ENCODE results near the gene ERC2. TPM values are rescaled to one million over a fixed set of nuclear protein-coding genes. Genes with fewer than 3 reads are reported as not detected.
A peak's percentile ranks its signal among the peaks of the same experiment; 100 is the strongest.

Gene ERC2
- total RNA-seq, 1 donor from 2014 or later, result 7.4 TPM

GRCh38 chr3:56048331-56048730, 419.9 kb downstream of the ERC2 start:
- H3K27me3 ChIP-seq (ENCODE audit: insufficient read depth, low read length), result peaks cover 15% of the 10 kb centered on the region
- no peak for DNase-seq (ENCODE audit: low read depth)
- H3K4me3 Mint-ChIP-seq (ENCODE audit: unreplicated experiment), result no peak overlapping the region
- H3K9me3 Mint-ChIP-seq (ENCODE audit: unreplicated experiment), result no peaks in the 10 kb centered on the region
- H3K79me2 ChIP-seq (ENCODE audit: insufficient read depth, low read length), result no peaks in the 10 kb centered on the region
- peaks cover 4% of the 10 kb centered on the region for H3K27me3 Mint-ChIP-seq (ENCODE audit: low read depth, unreplicated experiment)
- H3K27ac ChIP-seq (ENCODE audit: low read depth, low read length), result no peak overlapping the region
- H3K4me1 Mint-ChIP-seq (ENCODE audit: low read depth, unreplicated experiment), result no peaks in the 10 kb centered on the region
- no peaks in the 10 kb centered on the region for H3K36me3 Mint-ChIP-seq (ENCODE audit: low read depth, unreplicated experiment)
- no peak overlapping the region for H3K9ac ChIP-seq (ENCODE audit: low read length)
- no peak overlapping the region for H2AFZ ChIP-seq (ENCODE audit: low read depth, low read length)
- H3K27ac Mint-ChIP-seq (ENCODE audit: unreplicated experiment), result no peak overlapping the region
- no peaks in the 10 kb centered on the region for H3K4me1 ChIP-seq (ENCODE audit: insufficient read depth, low read length)
- H3K9me3 ChIP-seq (ENCODE audit: insufficient read depth, low read depth, low read length), result no peaks in the 10 kb centered on the region
- no peak overlapping the region for H3K4me2 ChIP-seq (ENCODE audit: low read length)
- no peak overlapping the region for H3K4me3 ChIP-seq (ENCODE audit: insufficient read depth, low read depth, low read length)
- no peaks in the 10 kb centered on the region for H3K36me3 ChIP-seq (ENCODE audit: insufficient read depth, low read length)
- no peak for FAIRE-seq
- TF ChIP-seq, protein P1, sequence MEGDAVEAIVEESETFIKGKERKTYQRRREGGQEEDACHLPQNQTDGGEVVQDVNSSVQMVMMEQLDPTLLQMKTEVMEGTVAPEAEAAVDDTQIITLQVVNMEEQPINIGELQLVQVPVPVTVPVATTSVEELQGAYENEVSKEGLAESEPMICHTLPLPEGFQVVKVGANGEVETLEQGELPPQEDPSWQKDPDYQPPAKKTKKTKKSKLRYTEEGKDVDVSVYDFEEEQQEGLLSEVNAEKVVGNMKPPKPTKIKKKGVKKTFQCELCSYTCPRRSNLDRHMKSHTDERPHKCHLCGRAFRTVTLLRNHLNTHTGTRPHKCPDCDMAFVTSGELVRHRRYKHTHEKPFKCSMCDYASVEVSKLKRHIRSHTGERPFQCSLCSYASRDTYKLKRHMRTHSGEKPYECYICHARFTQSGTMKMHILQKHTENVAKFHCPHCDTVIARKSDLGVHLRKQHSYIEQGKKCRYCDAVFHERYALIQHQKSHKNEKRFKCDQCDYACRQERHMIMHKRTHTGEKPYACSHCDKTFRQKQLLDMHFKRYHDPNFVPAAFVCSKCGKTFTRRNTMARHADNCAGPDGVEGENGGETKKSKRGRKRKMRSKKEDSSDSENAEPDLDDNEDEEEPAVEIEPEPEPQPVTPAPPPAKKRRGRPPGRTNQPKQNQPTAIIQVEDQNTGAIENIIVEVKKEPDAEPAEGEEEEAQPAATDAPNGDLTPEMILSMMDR (IDR thresholded peaks at IDR 0.05; ENCODE audit: insufficient read depth, low read depth, low read length), result no peak
- H4K20me1 ChIP-seq (ENCODE audit: insufficient read depth, low read length), result no peaks in the 10 kb centered on the region

- H3K4me1 Mint-ChIP-seq (ENCODE audit: low read depth, unreplicated experiment), result no peaks in the 10 kb centered on the region
- peak; percentile 50 for DNase-seq (ENCODE audit: low read depth)
- no peaks in the 10 kb centered on the region for H4K20me1 ChIP-seq (ENCODE audit: insufficient read depth, low read length)
- H3K4me3 Mint-ChIP-seq (ENCODE audit: unreplicated experiment), result no peak overlapping the region
- no peak overlapping the region for H3K9ac ChIP-seq (ENCODE audit: low read length)
- no peaks in the 10 kb centered on the region for H3K79me2 ChIP-seq (ENCODE audit: insufficient read depth, low read length)
- no peak overlapping the region for H3K27ac ChIP-seq (ENCODE audit: low read depth, low read length)
- H3K9me3 Mint-ChIP-seq (ENCODE audit: unreplicated experiment), result no peaks in the 10 kb centered on the region
- no peaks in the 10 kb centered on the region for H3K4me1 ChIP-seq (ENCODE audit: insufficient read depth, low read length)
- H3K36me3 Mint-ChIP-seq (ENCODE audit: low read depth, unreplicated experiment), result no peaks in the 10 kb centered on the region
- H2AFZ ChIP-seq (ENCODE audit: low read depth, low read length), result no peak overlapping the region
- H3K27ac Mint-ChIP-seq (ENCODE audit: unreplicated experiment), result no peak overlapping the region
- H3K9me3 ChIP-seq (ENCODE audit: insufficient read depth, low read depth, low read length), result no peaks in the 10 kb centered on the region
- H3K4me3 ChIP-seq (ENCODE audit: insufficient read depth, low read depth, low read length), result no peak overlapping the region
- H3K4me2 ChIP-seq (ENCODE audit: low read length), result no peak overlapping the region
- no peaks in the 10 kb centered on the region for H3K36me3 ChIP-seq (ENCODE audit: insufficient read depth, low read length)
- TF ChIP-seq EZH2 (IDR thresholded peaks at IDR 0.05; ENCODE audit: insufficient read depth, low read length), result no peak
- TF ChIP-seq, protein P1 (IDR thresholded peaks at IDR 0.05; ENCODE audit: insufficient read depth, low read depth, low read length), result peak; percentile 75
- FAIRE-seq, result peak; percentile 39
- H3K27me3 ChIP-seq (ENCODE audit: insufficient read depth, low read length), result peaks cover 12% of the 10 kb centered on the region
- peaks cover 1% of the 10 kb centered on the region for H3K27me3 Mint-ChIP-seq (ENCODE audit: low read depth, unreplicated experiment)
These were observed 425.8 kb downstream of the ERC2 start for GRCh38 chr3:56042326-56042951.

GRCh38 chr3:56025326-56025725, 442.9 kb downstream of the ERC2 start:
- Mint-ChIP-seq H3K4me3 (ENCODE audit: unreplicated experiment) (no peak overlapping the region), H3K4me1 (ENCODE audit: low read depth, unreplicated experiment) (no peaks in the 10 kb centered on the region), H3K27ac (ENCODE audit: unreplicated experiment) (no peak overlapping the region), H3K36me3 (ENCODE audit: low read depth, unreplicated experiment) (peaks cover 2% of the 10 kb centered on the region), H3K9me3 (ENCODE audit: unreplicated experiment) (no peaks in the 10 kb centered on the region), H3K27me3 (ENCODE audit: low read depth, unreplicated experiment) (no peaks in the 10 kb centered on the region)
- Histone ChIP-seq H3K36me3 (ENCODE audit: insufficient read depth, low read length) (no peaks in the 10 kb centered on the region), H3K27ac (ENCODE audit: low read depth, low read length) (no peak overlapping the region), H3K27me3 (ENCODE audit: insufficient read depth, low read length) (no peaks in the 10 kb centered on the region), H3K4me2 (ENCODE audit: low read length) (no peak overlapping the region), H4K20me1 (ENCODE audit: insufficient read depth, low read length) (no peaks in the 10 kb centered on the region), H3K9ac (ENCODE audit: low read length) (no peak overlapping the region), H3K4me3 (ENCODE audit: insufficient read depth, low read depth, low read length) (no peak overlapping the region), H3K9me3 (ENCODE audit: insufficient read depth, low read depth, low read length) (no peaks in the 10 kb centered on the region), H2AFZ (ENCODE audit: low read depth, low read length) (no peak overlapping the region), H3K4me1 (ENCODE audit: insufficient read depth, low read length) (no peaks in the 10 kb centered on the region), H3K79me2 (ENCODE audit: insufficient read depth, low read length) (no peaks in the 10 kb centered on the region)
- DNase-seq (ENCODE audit: low read depth), result no peak
- no peak for TF ChIP-seq EZH2 (IDR thresholded peaks at IDR 0.05; ENCODE audit: insufficient read depth, low read length)
- TF ChIP-seq, protein P1 (IDR thresholded peaks at IDR 0.05; ENCODE audit: insufficient read depth, low read depth, low read length), result no peak
- no peak for FAIRE-seq

Measured in astrocyte (in vitro differentiated cells and primary cell).